GM12878 (cell line): Measurements from ENCODE around the gene TH. TPM values are rescaled to one million over a fixed set of nuclear protein-coding genes. Genes with fewer than 3 reads are reported as not detected.

ENCODE experiments used
- ATAC-seq: fragments of 200-7000 bp; cut with Tn5 transposase; 3 replicates; pipeline ENCODE4 v1.9.1; 2020; ENCODE audit warnings: mild to moderate bottlenecking, moderate library complexity
- BruUV-seq: library from RNA; stranded (reverse); fragments of 400-500 nt; replicated peaks from 2 replicates; lab custom pipeline; 2021; lab: Mats Ljungman, UMichigan
- CTCF ChIA-PET: fragments of 300-600 bp; sonication (Branson Sonifier 250); formaldehyde crosslinking; extraction: SDS; loops from one replicate; lab custom pipeline; 2021; ENCODE audit warnings: inconsistent platforms; lab: Yijun Ruan, JAX
- POLR2A ChIA-PET: fragments of 350-600 bp; formaldehyde crosslinking; extraction: SDS; loops from one replicate; lab custom pipeline; 2021; ENCODE audit warnings: inconsistent platforms; lab: Charles Lee
- RAD21 ChIA-PET: fragments of 300-600 bp; sonication (Branson Sonifier 250); formaldehyde crosslinking; loops from one replicate; lab custom pipeline; 2023; ENCODE audit warnings: antibody characterized with exemption; ENCODE audit not compliant: unreplicated experiment; lab: Charles Lee
- SMC1A ChIA-PET: fragments of 300-600 bp; sonication (Branson Sonifier 250); formaldehyde crosslinking; loops from one replicate; lab custom pipeline; 2023; ENCODE audit not compliant: unreplicated experiment, uncharacterized antibody; lab: Charles Lee
- DNase-seq: peaks from one replicate; pipeline ENCODE4 v3.0.0-alpha.2; 2011; ENCODE audit warnings: low read depth, low spot score
- FAIRE-seq: peaks from 3 replicates; lab custom pipeline; 2011; peaks lifted over from hg19 to GRCh38; lab: Jason Lieb, UNC
- H2AFZ ChIP-seq: 2 replicates; pipeline ENCODE4 v1.6.0; 2011; ENCODE audit warnings: low read depth, low read length, control low read depth; ENCODE audit not compliant: control insufficient read depth
- H3K27ac ChIP-seq: 2 replicates; pipeline ENCODE4 v1.5.1; 2011; ENCODE audit warnings: control low read depth; ENCODE audit not compliant: control insufficient read depth, insufficient read depth
- H3K27me3 ChIP-seq, 2 experiments: replicated peaks in 1 of 2; 2 replicates each; pipeline versions ENCODE4 v1.6.0 to v1.6.1; 2011; ENCODE audit warnings: low read length in 1 of 2; ENCODE audit not compliant: control insufficient read depth in 2 of 2, insufficient read depth in 2 of 2
- H3K36me3 ChIP-seq, 2 experiments: 2 replicates each; pipeline ENCODE4 v1.5.1; 2011; ENCODE audit warnings: low read length in 1 of 2; ENCODE audit not compliant: control insufficient read depth in 2 of 2, insufficient read depth in 2 of 2
- H3K4me1 ChIP-seq: 2 replicates; pipeline ENCODE4 v1.6.1; 2011; ENCODE audit warnings: mild to moderate bottlenecking, low read length, moderate library complexity, mixed read lengths; ENCODE audit not compliant: control insufficient read depth, insufficient read depth
- H3K4me2 ChIP-seq: 2 replicates; pipeline ENCODE4 v1.6.0; 2011; ENCODE audit warnings: control low read depth; ENCODE audit not compliant: control insufficient read depth, insufficient read depth
- H3K4me3 ChIP-seq: fragments of 200-600 bp; sonication (generic); 2 replicates; pipeline ENCODE4 v1.5.1; 2016
- H3K79me2 ChIP-seq: 2 replicates; pipeline ENCODE4 v1.6.0; 2011; ENCODE audit warnings: low read length; ENCODE audit not compliant: control insufficient read depth, insufficient read depth
- H3K9ac ChIP-seq: 2 replicates; pipeline ENCODE4 v1.8.0; 2011; ENCODE audit warnings: low read length, control low read depth, mixed read lengths; ENCODE audit not compliant: control insufficient read depth, insufficient read depth
- H3K9me3 ChIP-seq: replicated peaks from 3 replicates; pipeline ENCODE4 v1.5.1; 2011; ENCODE audit warnings: mild to moderate bottlenecking, low read length; ENCODE audit not compliant: control insufficient read depth, insufficient read depth
- H4K20me1 ChIP-seq: 2 replicates; pipeline ENCODE4 v1.6.0; 2011; ENCODE audit not compliant: control insufficient read depth, insufficient read depth
- BCL11A ChIP-seq: IDR thresholded peaks from 2 replicates; pipeline ENCODE4 v1.6.1; 2011; ENCODE audit warnings: low read depth, low read length
- CTCF ChIP-seq, 3 experiments: IDR thresholded peaks in 2 of 3; conservative IDR thresholded peaks in 1 of 3; 2 replicates each; pipeline ENCODE4 v1.5.1; 2011; ENCODE audit warnings: low read depth in 3 of 3, low read length in 3 of 3, mild to moderate bottlenecking in 3 of 3, control low read depth in 2 of 3, moderate library complexity in 2 of 3, inconsistent platforms in 1 of 3, mixed read lengths in 1 of 3; ENCODE audit not compliant: control insufficient read depth in 2 of 3, insufficient read depth in 1 of 3; ENCODE audit errors: extremely low read depth in 1 of 3
- FOXM1 ChIP-seq: IDR thresholded peaks from 2 replicates; pipeline ENCODE4 v1.6.1; 2012; ENCODE audit warnings: low read depth, mild to moderate bottlenecking, inconsistent platforms, low read length, moderate library complexity
- GATAD2B ChIP-seq: fragments of 450-650 bp; conservative IDR thresholded peaks from 2 replicates; pipeline ENCODE4 v1.6.1; 2017; ENCODE audit warnings: low read depth, mild to moderate bottlenecking, moderate library complexity
- HCFC1 ChIP-seq: fragments of 150-350 bp; IDR thresholded peaks from 2 replicates; pipeline ENCODE4 v1.6.1; 2014; ENCODE audit warnings: low read length
- MYC ChIP-seq: IDR thresholded peaks from 2 replicates; pipeline ENCODE4 v1.6.1; 2011; ENCODE audit warnings: mild to moderate bottlenecking, low read length, moderate library complexity, inconsistent platforms; ENCODE audit not compliant: insufficient read depth, insufficient replicate concordance, insufficient read length, severe bottlenecking
- POU2F2 ChIP-seq: IDR thresholded peaks from 3 replicates; pipeline ENCODE4 v1.6.1; 2011; ENCODE audit warnings: low read depth, mild to moderate bottlenecking, low read length, borderline replicate concordance
- RAD51 ChIP-seq: fragments of 450-650 bp; IDR thresholded peaks from 2 replicates; pipeline ENCODE4 v1.6.1; 2016; ENCODE audit warnings: moderate library complexity, mild to moderate bottlenecking, inconsistent platforms
- SMAD5 ChIP-seq: IDR thresholded peaks from 2 replicates; pipeline ENCODE4 v1.6.1; 2016; ENCODE audit warnings: antibody characterized with exemption, low read depth
- ZNF24 ChIP-seq: fragments of 450-650 bp; IDR thresholded peaks from 2 replicates; pipeline ENCODE4 v1.6.1; 2017; ENCODE audit warnings: antibody characterized with exemption, mild to moderate bottlenecking
- ZNF274 ChIP-seq: IDR thresholded peaks from one replicate; pipeline ENCODE4 v1.8.0; 2011; ENCODE audit not compliant: insufficient read length, insufficient read depth
- ZZZ3 ChIP-seq: IDR thresholded peaks from 2 replicates; pipeline ENCODE4 v1.6.1; 2011; ENCODE audit warnings: low read depth; ENCODE audit not compliant: control insufficient read depth, insufficient read length
- WGBS: methylation state at CpG from one replicate; pipeline ENCODE4 v1.1.6; 2016; ENCODE audit warnings: low lambda C conversion rate; ENCODE audit not compliant: insufficient replicate concordance, insufficient coverage; ENCODE audit errors: missing lambda C conversion rate; 5-methylcytosine and 5-hydroxymethylcytosine counted together
- in situ Hi-C: fragments of 300-500 bp; cut with MboI; formaldehyde crosslinking; loops from 9 replicates; pipeline ENCODE4 v1.14.3; 2018; ENCODE audit warnings: mixed read lengths
- intact Hi-C: fragments of 100-400 bp; cut with micrococcal nuclease; formaldehyde crosslinking; loops from one replicate; pipeline ENCODE4 v1.14.2; 2022; ENCODE audit not compliant: unreplicated experiment
- polyA plus RNA-seq, 11 experiments: library from polyadenylated mRNA; depleted of rRNA in 4 of 11; unstranded in 6 of 11; stranded (reverse) in 5 of 11; fragments of >200 nt; fragmentation: Nextera tagmentation in 4 of 11; fragmentation: Illumina TruSeq in 1 of 11; extraction: Ambion mirVana in 4 of 11; extraction: Trizol in 1 of 11; gene quantifications; 1 replicate in 1 of 11; 2 replicates in 10 of 11; pipeline versions ENCODE4 v1.2.1 to v1.2.3, GENCODE V29; 2011 to 2016; ENCODE audit warnings: inconsistent platforms in 2 of 11, missing spikeins in 2 of 11, low read depth in 1 of 11
- total RNA-seq, 4 experiments: library from RNA; depleted of rRNA in 3 of 4; stranded (reverse); fragments of >200 nt in 3 of 4; fragmentation: Illumina TruSeq in 1 of 4; extraction: Trizol in 1 of 4; gene quantifications; 2 replicates each; pipeline versions ENCODE4 v1.2.1 to v1.2.3, GENCODE V29; 2013 to 2021

The TH gene
- total and polyA plus RNA-seq, 10 of the 15 experiments (the other 5 are each of a cell fraction or from before 2014, with no cell fraction given), result not detected

DNA sequence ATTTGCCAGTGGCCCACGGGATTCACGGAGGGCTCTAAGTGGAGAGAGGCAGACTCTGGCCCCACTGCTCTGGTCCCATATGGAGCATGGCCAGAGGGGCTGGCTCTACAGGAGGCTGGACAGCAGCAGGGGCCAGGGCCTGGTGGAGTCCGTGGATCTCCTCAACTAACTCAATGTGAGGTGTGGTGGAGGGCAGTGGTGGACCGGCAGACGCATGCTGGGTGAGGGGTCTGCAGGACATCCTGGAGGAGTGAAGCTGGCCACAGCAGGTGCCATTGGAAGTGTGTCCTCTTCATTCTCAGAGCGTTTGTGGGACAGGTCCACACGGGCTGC, 48.0 kb downstream of the TH start (continued):
- no peak for TF ChIP-seq HCFC1
- TF ChIP-seq FOXM1, result no peak
- no peak for TF ChIP-seq BCL11A
- TF ChIP-seq MYC, result no peak
- TF ChIP-seq ZNF24, result no peak
- no peak for TF ChIP-seq SMAD5
- TF ChIP-seq RAD51, result no peak
- TF ChIP-seq GATAD2B, result no peak

- H3K9ac ChIP-seq, result no peak overlapping the region
- no peak for DNase-seq
- ChIA-PET SMC1A (no interaction called here), CTCF (interaction anchor here (2.7 kb wide), 1 partner anchor 28 kb away, joined by 11 read pairs; no protein-coding TSS in a partner anchor), RAD21 (no interaction called here), POLR2A (no interaction called here)
- no peak for ATAC-seq
- H3K27me3 ChIP-seq, result no peaks in the 10 kb centered on the region; a peak in 1 of 4 replicates
- no peaks in the 10 kb centered on the region for H4K20me1 ChIP-seq
- in situ Hi-C loops (no loop called here), intact Hi-C loops (no loop called here)
- BruUV-seq, result no TSS peak
- no peak for FAIRE-seq
- 23% methylated on average over 10 of the region's 13 CpGs for WGBS
- H3K27ac ChIP-seq, result no peak overlapping the region
- H3K4me1 ChIP-seq, result no peaks in the 10 kb centered on the region
- H3K4me2 ChIP-seq, result no peak overlapping the region
- H3K79me2 ChIP-seq, result no peaks in the 10 kb centered on the region
- no peak overlapping the region for H2AFZ ChIP-seq
- H3K9me3 ChIP-seq, result no peaks in the 10 kb centered on the region
- TF ChIP-seq ZZZ3 (no peak), CTCF (IDR thresholded peaks at IDR 0.05 in 2 of 3, conservative IDR thresholded peaks at IDR 0.05 in 1 of 3; ENCODE audit: control insufficient read depth in 2 of 3, extremely low read depth in 1 of 3, insufficient read depth in 1 of 3, low read depth in 3 of 3, low read length in 3 of 3) (peak in 1 of 3 experiments; percentile 9; a peak in 1 of 6 replicates), POU2F2 (no peak), ZNF274 (no peak)
- no peak overlapping the region for H3K4me3 ChIP-seq
- H3K36me3 ChIP-seq, result no peaks in the 10 kb centered on the region
These were observed 48.5 kb downstream of the TH start for GRCh38 chr11:2122907-2123627.
